ENCODE results near the gene TGM2. TPM values are rescaled to one million over a fixed set of nuclear protein-coding genes. Genes with fewer than 3 reads are reported as not detected.

TGM2 gene
- polyA plus RNA-seq, 2 of the 4 experiments (the other 2 are of a cell fraction): 173 to 441 TPM

DNA sequence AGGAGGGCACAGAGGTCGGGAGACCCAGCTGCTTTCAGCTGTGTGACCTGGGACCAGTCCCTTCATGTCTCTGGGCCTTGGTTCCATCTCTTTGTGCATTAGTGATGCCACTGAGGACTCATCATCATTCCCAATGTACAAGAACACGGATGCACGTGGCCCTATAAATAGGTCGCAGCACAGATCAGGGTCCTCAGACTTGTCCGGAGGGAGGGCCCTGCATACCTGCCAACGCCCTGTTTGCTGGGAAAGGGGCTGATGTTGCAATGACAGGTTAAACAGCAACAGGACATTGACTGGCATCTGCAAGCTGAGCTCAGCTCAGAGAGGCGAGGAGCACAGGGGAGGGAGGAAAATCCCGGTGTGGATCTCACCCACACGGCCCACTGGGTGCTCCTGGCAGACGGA is 21.8 kb downstream of the TGM2 start (continued):
- TF ChIP-seq, protein P1, sequence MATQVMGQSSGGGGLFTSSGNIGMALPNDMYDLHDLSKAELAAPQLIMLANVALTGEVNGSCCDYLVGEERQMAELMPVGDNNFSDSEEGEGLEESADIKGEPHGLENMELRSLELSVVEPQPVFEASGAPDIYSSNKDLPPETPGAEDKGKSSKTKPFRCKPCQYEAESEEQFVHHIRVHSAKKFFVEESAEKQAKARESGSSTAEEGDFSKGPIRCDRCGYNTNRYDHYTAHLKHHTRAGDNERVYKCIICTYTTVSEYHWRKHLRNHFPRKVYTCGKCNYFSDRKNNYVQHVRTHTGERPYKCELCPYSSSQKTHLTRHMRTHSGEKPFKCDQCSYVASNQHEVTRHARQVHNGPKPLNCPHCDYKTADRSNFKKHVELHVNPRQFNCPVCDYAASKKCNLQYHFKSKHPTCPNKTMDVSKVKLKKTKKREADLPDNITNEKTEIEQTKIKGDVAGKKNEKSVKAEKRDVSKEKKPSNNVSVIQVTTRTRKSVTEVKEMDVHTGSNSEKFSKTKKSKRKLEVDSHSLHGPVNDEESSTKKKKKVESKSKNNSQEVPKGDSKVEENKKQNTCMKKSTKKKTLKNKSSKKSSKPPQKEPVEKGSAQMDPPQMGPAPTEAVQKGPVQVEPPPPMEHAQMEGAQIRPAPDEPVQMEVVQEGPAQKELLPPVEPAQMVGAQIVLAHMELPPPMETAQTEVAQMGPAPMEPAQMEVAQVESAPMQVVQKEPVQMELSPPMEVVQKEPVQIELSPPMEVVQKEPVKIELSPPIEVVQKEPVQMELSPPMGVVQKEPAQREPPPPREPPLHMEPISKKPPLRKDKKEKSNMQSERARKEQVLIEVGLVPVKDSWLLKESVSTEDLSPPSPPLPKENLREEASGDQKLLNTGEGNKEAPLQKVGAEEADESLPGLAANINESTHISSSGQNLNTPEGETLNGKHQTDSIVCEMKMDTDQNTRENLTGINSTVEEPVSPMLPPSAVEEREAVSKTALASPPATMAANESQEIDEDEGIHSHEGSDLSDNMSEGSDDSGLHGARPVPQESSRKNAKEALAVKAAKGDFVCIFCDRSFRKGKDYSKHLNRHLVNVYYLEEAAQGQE (IDR thresholded peaks at IDR 0.05): no peak
- TF ChIP-seq RAD21 (conservative IDR thresholded peaks at IDR 0.05 in 1 of 2, IDR thresholded peaks at IDR 0.05 in 1 of 2) (peak in 1 of 2 experiments; percentile 10; a peak in 1 of 5 replicates), NFE2L2 (conservative IDR thresholded peaks at IDR 0.05; ENCODE audit: low read length) (no peak), E2F6 (IDR thresholded peaks at IDR 0.05; ENCODE audit: borderline replicate concordance, low read depth) (no peak), RCOR1 (IDR thresholded peaks at IDR 0.05; ENCODE audit: low read depth, low read length) (no peak), ZNF302 (CRISPR knock-in tag; IDR thresholded peaks at IDR 0.05) (no peak), ZFP36 (IDR thresholded peaks at IDR 0.05; ENCODE audit: borderline replicate concordance, partially characterized antibody) (peak; percentile 58), SREBF2 (IDR thresholded peaks at IDR 0.05) (no peak), CHD2 (IDR thresholded peaks at IDR 0.05; ENCODE audit: low read length, partially characterized antibody) (no peak), RARB (CRISPR knock-in tag; IDR thresholded peaks at IDR 0.05) (no peak), GATA3 (IDR thresholded peaks at IDR 0.05; ENCODE audit: borderline replicate concordance) (peak; percentile 52; the same call in 1 of the 2 replicates), CBX2 (IDR thresholded peaks at IDR 0.05; ENCODE audit: borderline replicate concordance, low read depth) (no peak), BHLHE40 (IDR thresholded peaks at IDR 0.05; ENCODE audit: low read depth, low read length) (no peak), POLR2A (IDR thresholded peaks at IDR 0.05; ENCODE audit: low read length) (no peak), RFX5 (IDR thresholded peaks at IDR 0.05) (no peak), EP300 (IDR thresholded peaks at IDR 0.05) (peak; percentile 28 to 62; a peak in 3 of 5 replicates), ATOH8 (CRISPR knock-in tag; IDR thresholded peaks at IDR 0.05; ENCODE audit: low read depth) (peak; percentile 10; the same call in 1 of the 2 replicates), NPAS2 (CRISPR knock-in tag; IDR thresholded peaks at IDR 0.05; ENCODE audit: borderline replicate concordance) (no peak), HES2 (IDR thresholded peaks at IDR 0.05) (0 out of 2 replicates have a peak, but pooled peaks have one; percentile 35), HDAC2 (IDR thresholded peaks at IDR 0.05) (no peak), HEYL (CRISPR knock-in tag; IDR thresholded peaks at IDR 0.05) (no peak), NR3C1 (IDR thresholded peaks at IDR 0.05) (no peak)
- TF ChIP-seq, protein P2, sequence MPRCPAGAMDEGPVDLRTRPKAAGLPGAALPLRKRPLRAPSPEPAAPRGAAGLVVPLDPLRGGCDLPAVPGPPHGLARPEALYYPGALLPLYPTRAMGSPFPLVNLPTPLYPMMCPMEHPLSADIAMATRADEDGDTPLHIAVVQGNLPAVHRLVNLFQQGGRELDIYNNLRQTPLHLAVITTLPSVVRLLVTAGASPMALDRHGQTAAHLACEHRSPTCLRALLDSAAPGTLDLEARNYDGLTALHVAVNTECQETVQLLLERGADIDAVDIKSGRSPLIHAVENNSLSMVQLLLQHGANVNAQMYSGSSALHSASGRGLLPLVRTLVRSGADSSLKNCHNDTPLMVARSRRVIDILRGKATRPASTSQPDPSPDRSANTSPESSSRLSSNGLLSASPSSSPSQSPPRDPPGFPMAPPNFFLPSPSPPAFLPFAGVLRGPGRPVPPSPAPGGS (IDR thresholded peaks at IDR 0.05): peak; percentile 66; the same call in 2 of the 3 replicates
- TF ChIP-seq, protein P3, sequence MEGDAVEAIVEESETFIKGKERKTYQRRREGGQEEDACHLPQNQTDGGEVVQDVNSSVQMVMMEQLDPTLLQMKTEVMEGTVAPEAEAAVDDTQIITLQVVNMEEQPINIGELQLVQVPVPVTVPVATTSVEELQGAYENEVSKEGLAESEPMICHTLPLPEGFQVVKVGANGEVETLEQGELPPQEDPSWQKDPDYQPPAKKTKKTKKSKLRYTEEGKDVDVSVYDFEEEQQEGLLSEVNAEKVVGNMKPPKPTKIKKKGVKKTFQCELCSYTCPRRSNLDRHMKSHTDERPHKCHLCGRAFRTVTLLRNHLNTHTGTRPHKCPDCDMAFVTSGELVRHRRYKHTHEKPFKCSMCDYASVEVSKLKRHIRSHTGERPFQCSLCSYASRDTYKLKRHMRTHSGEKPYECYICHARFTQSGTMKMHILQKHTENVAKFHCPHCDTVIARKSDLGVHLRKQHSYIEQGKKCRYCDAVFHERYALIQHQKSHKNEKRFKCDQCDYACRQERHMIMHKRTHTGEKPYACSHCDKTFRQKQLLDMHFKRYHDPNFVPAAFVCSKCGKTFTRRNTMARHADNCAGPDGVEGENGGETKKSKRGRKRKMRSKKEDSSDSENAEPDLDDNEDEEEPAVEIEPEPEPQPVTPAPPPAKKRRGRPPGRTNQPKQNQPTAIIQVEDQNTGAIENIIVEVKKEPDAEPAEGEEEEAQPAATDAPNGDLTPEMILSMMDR (IDR thresholded peaks at IDR 0.05): no peak
- TF ChIP-seq, protein P4, sequence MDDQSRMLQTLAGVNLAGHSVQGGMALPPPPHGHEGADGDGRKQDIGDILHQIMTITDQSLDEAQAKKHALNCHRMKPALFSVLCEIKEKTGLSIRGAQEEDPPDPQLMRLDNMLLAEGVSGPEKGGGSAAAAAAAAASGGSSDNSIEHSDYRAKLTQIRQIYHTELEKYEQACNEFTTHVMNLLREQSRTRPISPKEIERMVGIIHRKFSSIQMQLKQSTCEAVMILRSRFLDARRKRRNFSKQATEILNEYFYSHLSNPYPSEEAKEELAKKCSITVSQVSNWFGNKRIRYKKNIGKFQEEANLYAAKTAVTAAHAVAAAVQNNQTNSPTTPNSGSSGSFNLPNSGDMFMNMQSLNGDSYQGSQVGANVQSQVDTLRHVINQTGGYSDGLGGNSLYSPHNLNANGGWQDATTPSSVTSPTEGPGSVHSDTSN (IDR thresholded peaks at IDR 0.05): no peak
